ACC112 (cell line): ENCODE measurements around the gene PRTN3.

Experiments used
- H2AFZ ChIP-seq: fragments of 200-600 bp; sonication (generic); one replicate; pipeline ENCODE4 v1.6.0; 2017; ENCODE audit warnings: antibody characterized with exemption, low read length; ENCODE audit not compliant: unreplicated experiment
- H3K27ac ChIP-seq: fragments of 200-600 bp; sonication (generic); 2 replicates; pipeline ENCODE4 v1.5.1; 2014; ENCODE audit warnings: low read depth, mild to moderate bottlenecking, antibody characterized with exemption, low read length, moderate library complexity
- H3K27me3 ChIP-seq: fragments of 200-600 bp; sonication (generic); 2 replicates; pipeline ENCODE4 v1.6.1; 2014; ENCODE audit warnings: mild to moderate bottlenecking, antibody characterized with exemption, low read length, moderate library complexity, mixed read lengths; ENCODE audit not compliant: insufficient read depth
- H3K36me3 ChIP-seq: fragments of 200-600 bp; sonication (generic); 2 replicates; pipeline ENCODE4 v1.6.1; 2016; ENCODE audit warnings: mild to moderate bottlenecking, antibody characterized with exemption, low read length, moderate library complexity, mixed read lengths; ENCODE audit not compliant: insufficient read depth
- H3K4me1 ChIP-seq: fragments of 200-600 bp; sonication (generic); one replicate; pipeline ENCODE4 v1.6.1; 2016; ENCODE audit warnings: low read length, mixed read lengths; ENCODE audit not compliant: insufficient read depth, unreplicated experiment, control insufficient read depth
- H3K4me3 ChIP-seq: fragments of 200-600 bp; sonication (generic); 2 replicates; pipeline ENCODE4 v1.5.1; 2014; ENCODE audit warnings: mild to moderate bottlenecking, low read depth, low read length
- H3K79me2 ChIP-seq: fragments of 200-600 bp; sonication (generic); one replicate; pipeline ENCODE4 v1.6.0; 2016; ENCODE audit warnings: low read length; ENCODE audit not compliant: control insufficient read depth, unreplicated experiment, insufficient read depth

The PRTN3 gene

GRCh38 chr19:840519-841206 is at the start of gene PRTN3:
Gene PRTN3, plus strand, starts transcription at chr19:840999. Its CDS starts 10 bp downstream, at chr19:841009.
- H3K4me1 ChIP-seq: no peaks in the 10 kb centered on the region
- H2AFZ ChIP-seq: no peak within 1 kb of the TSS

GRCh38 chr19:791007-791566 is 49.7 kb upstream of the PRTN3 start:
- Histone ChIP-seq H3K27me3 (no peaks in the 10 kb centered on the region), H3K4me1 (no peaks in the 10 kb centered on the region), H3K27ac (no peak overlapping the region), H2AFZ (no peak overlapping the region), H3K79me2 (no peaks in the 10 kb centered on the region), H3K36me3 (no peaks in the 10 kb centered on the region), H3K4me3 (no peak overlapping the region)

More at GRCh38 chr19:840519-841206, at the start of gene PRTN3:
- Histone ChIP-seq H3K27ac (no peak within 1 kb of the TSS), H3K27me3 (peaks cover 7% of the 10 kb centered on the region), H3K79me2 (no peaks in the 10 kb centered on the region), H3K4me3 (no peak within 1 kb of the TSS), H3K36me3 (no peaks in the 10 kb centered on the region)

GRCh38 chr19:791567-792305 is 49.1 kb upstream of the PRTN3 start:
- Histone ChIP-seq H2AFZ (no peak overlapping the region), H3K27me3 (no peaks in the 10 kb centered on the region), H3K4me3 (no peak overlapping the region), H3K79me2 (no peaks in the 10 kb centered on the region), H3K27ac (no peak overlapping the region), H3K4me1 (peaks cover 3% of the 10 kb centered on the region), H3K36me3 (no peaks in the 10 kb centered on the region)

GRCh38 chr19:792306-792885 is 48.4 kb upstream of the PRTN3 start:
- H3K27ac ChIP-seq: no peak overlapping the region
- peaks cover 3% of the 10 kb centered on the region for H3K4me1 ChIP-seq
- no peaks in the 10 kb centered on the region for H3K27me3 ChIP-seq
- no peaks in the 10 kb centered on the region for H3K79me2 ChIP-seq
- no peaks in the 10 kb centered on the region for H3K36me3 ChIP-seq
- no peak overlapping the region for H2AFZ ChIP-seq
- no peak overlapping the region for H3K4me3 ChIP-seq

GRCh38 chr19:793806-794205 is 47.0 kb upstream of the PRTN3 start:
- no peaks in the 10 kb centered on the region for H3K27me3 ChIP-seq
- peaks cover 10% of the 10 kb centered on the region for H3K79me2 ChIP-seq
- no peak overlapping the region for H3K27ac ChIP-seq
- peaks cover 3% of the 10 kb centered on the region for H3K4me1 ChIP-seq
- H2AFZ ChIP-seq: no peak overlapping the region
- 0 out of 2 replicates have a peak, but pooled peaks cover 3% of the 10 kb centered on the region for H3K36me3 ChIP-seq
- H3K4me3 ChIP-seq: no peak overlapping the region

GRCh38 chr19:795073-795611 is 45.7 kb upstream of the PRTN3 start:
- H3K4me3 ChIP-seq: no peak overlapping the region
- no peaks in the 10 kb centered on the region for H3K27me3 ChIP-seq
- H3K4me1 ChIP-seq: peaks cover 11% of the 10 kb centered on the region
- no peak overlapping the region for H3K27ac ChIP-seq
- peaks cover 5% of the 10 kb centered on the region; the same call in 1 of the 2 replicates for H3K36me3 ChIP-seq
- H2AFZ ChIP-seq: no peak overlapping the region
- peaks cover 24% of the 10 kb centered on the region for H3K79me2 ChIP-seq

GRCh38 chr19:795691-796581 is 44.9 kb upstream of the PRTN3 start:
- peaks cover 32% of the 10 kb centered on the region for H3K79me2 ChIP-seq
- peaks cover 7% of the 10 kb centered on the region; the same call in 1 of the 2 replicates for H3K36me3 ChIP-seq
- peak overlapping the region; percentile 32 for H2AFZ ChIP-seq
- H3K27ac ChIP-seq: peak overlapping the region; percentile 73; the same call in 1 of the 2 replicates
- peak overlapping the region; percentile 80 for H3K4me3 ChIP-seq
- H3K4me1 ChIP-seq: peaks cover 19% of the 10 kb centered on the region
- H3K27me3 ChIP-seq: no peaks in the 10 kb centered on the region

GRCh38 chr19:796692-797527 is 43.9 kb upstream of the PRTN3 start, which contains the start of gene PTBP1:
Gene PTBP1, plus strand, starts transcription at chr19:797452. Its CDS starts 46 bp downstream, at chr19:797498.
- Histone ChIP-seq H3K36me3 (peaks cover 7% of the 10 kb centered on the region; the same call in 1 of the 2 replicates), H3K4me1 (peaks cover 29% of the 10 kb centered on the region), H3K79me2 (peaks cover 41% of the 10 kb centered on the region), H3K27me3 (no peaks in the 10 kb centered on the region), H3K4me3 (peak within 1 kb of the TSS; percentile 95), H2AFZ (peak within 1 kb of the TSS; percentile 32), H3K27ac (peak within 1 kb of the TSS; percentile 95)
